ENCODE measurements around the gene TKTL1. TPM values are rescaled to one million over a fixed set of nuclear protein-coding genes. Genes with fewer than 3 reads are reported as not detected.
A peak's percentile ranks its signal among the peaks of the same experiment; 100 is the strongest.

The TKTL1 gene
- total RNA-seq, 2 experiments from 2014 or later = 4.2 to 5.2 TPM

- POLR2A ChIA-PET = no interaction called here
- Mint-ChIP-seq H3K4me1 (peaks cover 55% of the 10 kb centered on the region), H3K9me3 (no peaks in the 10 kb centered on the region), H3K27me3 (no peaks in the 10 kb centered on the region), H3K4me3 (no peak overlapping the region), H3K36me3 (ENCODE audit: low read depth) (peaks cover 17% of the 10 kb centered on the region), H3K27ac (peak overlapping the region; percentile 25)
- CTCF ChIA-PET = no interaction called here
- DNase-seq = no peak
Measured at GRCh38 chrX:154353172-154353843, 57.7 kb downstream of the TKTL1 start.

- ChIA-PET POLR2A (no interaction called here), CTCF (interaction anchor here (1.4 kb wide), 1 partner anchor 11 kb away, joined by 3 read pairs; no protein-coding TSS in a partner anchor)
- DNase-seq = no peak
- Mint-ChIP-seq H3K4me3 (no peak overlapping the region), H3K9me3 (no peaks in the 10 kb centered on the region), H3K27me3 (no peaks in the 10 kb centered on the region), H3K4me1 (peaks cover 56% of the 10 kb centered on the region), H3K27ac (peak overlapping the region; percentile 50), H3K36me3 (ENCODE audit: low read depth) (peaks cover 20% of the 10 kb centered on the region)
Measured at GRCh38 chrX:154354013-154354412, 58.4 kb downstream of the TKTL1 start.

- Mint-ChIP-seq H3K4me1 (peaks cover 54% of the 10 kb centered on the region), H3K27ac (no peak overlapping the region), H3K36me3 (ENCODE audit: low read depth) (peaks cover 20% of the 10 kb centered on the region), H3K9me3 (no peaks in the 10 kb centered on the region), H3K27me3 (no peaks in the 10 kb centered on the region), H3K4me3 (no peak overlapping the region)
- ChIA-PET POLR2A (no interaction called here), CTCF (interaction anchor here (1.4 kb wide), 1 partner anchor 11 kb away, joined by 3 read pairs; no protein-coding TSS in a partner anchor)
- DNase-seq = no peak
Measured at GRCh38 chrX:154354516-154354915, 58.9 kb downstream of the TKTL1 start.

- no peak overlapping the region for H3K27ac Mint-ChIP-seq
Measured at GRCh38 chrX:154355094-154355775, 59.6 kb downstream of the TKTL1 start.

GRCh38 chrX:154355776-154356140 lies 60.2 kb downstream of the TKTL1 start:
- Mint-ChIP-seq H3K9me3 (no peaks in the 10 kb centered on the region), H3K4me1 (peaks cover 49% of the 10 kb centered on the region), H3K27ac (no peak overlapping the region), H3K27me3 (no peaks in the 10 kb centered on the region), H3K4me3 (no peak overlapping the region), H3K36me3 (ENCODE audit: low read depth) (peaks cover 20% of the 10 kb centered on the region)
- POLR2A ChIA-PET = no interaction called here
- DNase-seq = no peak
- CTCF ChIA-PET = no interaction called here

More at GRCh38 chrX:154355094-154355775, 59.6 kb downstream of the TKTL1 start:
- Mint-ChIP-seq H3K9me3 (no peaks in the 10 kb centered on the region), H3K36me3 (ENCODE audit: low read depth) (peaks cover 20% of the 10 kb centered on the region), H3K4me3 (no peak overlapping the region), H3K27me3 (no peaks in the 10 kb centered on the region), H3K4me1 (peaks cover 52% of the 10 kb centered on the region)
- DNase-seq = no peak
- POLR2A ChIA-PET = no interaction called here
- CTCF ChIA-PET = interaction anchor here (1.4 kb wide), 1 partner anchor 10 kb away, joined by 3 read pairs; no protein-coding TSS in a partner anchor

- DNase-seq = no peak
- ChIA-PET POLR2A (no interaction called here), CTCF (no interaction called here)
- no peaks in the 10 kb centered on the region for H3K27me3 Mint-ChIP-seq
- H3K27ac Mint-ChIP-seq = no peak overlapping the region
- H3K4me3 Mint-ChIP-seq = no peak overlapping the region
- peaks cover 45% of the 10 kb centered on the region for H3K4me1 Mint-ChIP-seq
- peaks cover 18% of the 10 kb centered on the region for H3K36me3 Mint-ChIP-seq (ENCODE audit: low read depth)
- no peaks in the 10 kb centered on the region for H3K9me3 Mint-ChIP-seq
Measured at GRCh38 chrX:154356596-154356995, 61.0 kb downstream of the TKTL1 start.

GRCh38 chrX:154357205-154357604 lies 61.6 kb downstream of the TKTL1 start:
- ChIA-PET POLR2A (no interaction called here), CTCF (no interaction called here)
- Mint-ChIP-seq H3K4me1 (peaks cover 38% of the 10 kb centered on the region), H3K9me3 (no peaks in the 10 kb centered on the region), H3K4me3 (no peak overlapping the region), H3K27me3 (no peaks in the 10 kb centered on the region), H3K27ac (no peak overlapping the region), H3K36me3 (ENCODE audit: low read depth) (peaks cover 15% of the 10 kb centered on the region)
- DNase-seq = no peak

GRCh38 chrX:154358011-154358410 lies 62.4 kb downstream of the TKTL1 start:
- DNase-seq = no peak
- CTCF ChIA-PET = interaction anchor here (0.9 kb wide), 1 partner anchor 15 kb away, joined by 4 read pairs; no protein-coding TSS in a partner anchor
- POLR2A ChIA-PET = no interaction called here
- Mint-ChIP-seq H3K9me3 (no peaks in the 10 kb centered on the region), H3K27ac (no peak overlapping the region), H3K36me3 (ENCODE audit: low read depth) (peaks cover 18% of the 10 kb centered on the region), H3K4me3 (no peak overlapping the region), H3K27me3 (no peaks in the 10 kb centered on the region), H3K4me1 (peaks cover 35% of the 10 kb centered on the region)

- no peak for DNase-seq
- H3K4me3 Mint-ChIP-seq = no peak overlapping the region
- ChIA-PET POLR2A (no interaction called here), CTCF (no interaction called here)
- H3K36me3 Mint-ChIP-seq (ENCODE audit: low read depth) = peaks cover 18% of the 10 kb centered on the region
- H3K4me1 Mint-ChIP-seq = peaks cover 27% of the 10 kb centered on the region
- no peaks in the 10 kb centered on the region for H3K9me3 Mint-ChIP-seq
- H3K27me3 Mint-ChIP-seq = no peaks in the 10 kb centered on the region
- no peak overlapping the region for H3K27ac Mint-ChIP-seq
Measured at GRCh38 chrX:154358829-154359228, 63.2 kb downstream of the TKTL1 start.

GRCh38 chrX:154359362-154360154 lies 64.0 kb downstream of the TKTL1 start:
- H3K9me3 Mint-ChIP-seq = no peaks in the 10 kb centered on the region
- H3K4me1 Mint-ChIP-seq = peaks cover 22% of the 10 kb centered on the region
- ChIA-PET CTCF (no interaction called here), POLR2A (interaction anchor here (0.6 kb wide), 1 partner anchor 267 kb away, joined by 4 read pairs; no protein-coding TSS in a partner anchor)
- H3K27me3 Mint-ChIP-seq = no peaks in the 10 kb centered on the region
- H3K27ac Mint-ChIP-seq = no peak overlapping the region
- H3K36me3 Mint-ChIP-seq (ENCODE audit: low read depth) = peaks cover 18% of the 10 kb centered on the region
- no peak for DNase-seq
- no peak overlapping the region for H3K4me3 Mint-ChIP-seq

- DNase-seq = no peak
- POLR2A ChIA-PET = no interaction called here
- Mint-ChIP-seq H3K9me3 (no peaks in the 10 kb centered on the region), H3K36me3 (ENCODE audit: low read depth) (peaks cover 20% of the 10 kb centered on the region), H3K4me3 (no peak overlapping the region), H3K4me1 (peaks cover 23% of the 10 kb centered on the region), H3K27me3 (no peaks in the 10 kb centered on the region), H3K27ac (peak overlapping the region; percentile 13)
- CTCF ChIA-PET = no interaction called here
Measured at GRCh38 chrX:154360155-154360713, 64.6 kb downstream of the TKTL1 start.

GRCh38 chrX:154362085-154362742 lies 66.6 kb downstream of the TKTL1 start:
- peaks cover 21% of the 10 kb centered on the region for H3K4me1 Mint-ChIP-seq
- CTCF ChIA-PET = interaction anchor here (2.3 kb wide), 1 partner anchor 11 kb away, joined by 11 read pairs; the partner anchor contains the start of gene FLNA
- peaks cover 26% of the 10 kb centered on the region for H3K36me3 Mint-ChIP-seq (ENCODE audit: low read depth)
- no peaks in the 10 kb centered on the region for H3K27me3 Mint-ChIP-seq
- H3K9me3 Mint-ChIP-seq = no peaks in the 10 kb centered on the region
- POLR2A ChIA-PET = no interaction called here
- H3K27ac Mint-ChIP-seq = no peak overlapping the region
- DNase-seq = no peak
- H3K4me3 Mint-ChIP-seq = no peak overlapping the region

All from activated CD4-positive, alpha-beta T cell treated with anti-CD3 and anti-CD28 coated beads, Interleukin-2, amount 10 ng/mL, durations not matched to agents 7 days and 5 days (primary cell).